Endothelial cell of umbilical vein (primary cell): ENCODE results near the gene PRSS33.

Source experiments
- CTCF ChIP-seq, 2 donors: IDR thresholded peaks; 1 replicate in 1 of 2; 2 replicates in 1 of 2; pipeline ENCODE4 v1.5.1; 2011; ENCODE audit warnings: low read length in 2 of 2, mild to moderate bottlenecking in 2 of 2, moderate library complexity in 2 of 2, control low read depth in 1 of 2, inconsistent platforms in 1 of 2, low read depth in 1 of 2; ENCODE audit not compliant: insufficient read depth in 1 of 2; ENCODE audit errors: extremely low read depth in 1 of 2
- MAX ChIP-seq: IDR thresholded peaks from 2 replicates; pipeline ENCODE4 v1.6.1; 2011; ENCODE audit not compliant: insufficient read depth, insufficient read length
- MYC ChIP-seq: IDR thresholded peaks from one replicate; pipeline ENCODE4 v1.6.1; 2011; ENCODE audit warnings: mild to moderate bottlenecking, low read depth, low read length
- POLR2A ChIP-seq: IDR thresholded peaks from 2 replicates; pipeline ENCODE4 v1.6.1; 2012; ENCODE audit warnings: low read depth, mild to moderate bottlenecking, control low read depth, low read length
- POLR2AphosphoS5 ChIP-seq: IDR thresholded peaks from 2 replicates; pipeline ENCODE4 v1.6.1; 2012; ENCODE audit warnings: low read depth, mild to moderate bottlenecking, control low read depth, low read length, moderate library complexity; ENCODE audit not compliant: insufficient read depth

- TF ChIP-seq CTCF (IDR thresholded peaks at IDR 0.05; ENCODE audit: extremely low read depth in 1 of 2, insufficient read depth in 1 of 2, low read depth in 1 of 2, low read length in 2 of 2) (no peak), POLR2A (no peak), MYC (no peak), POLR2AphosphoS5 (no peak), MAX (no peak)
These were observed 12.0 kb upstream of the PRSS33 start for GRCh38 chr16:2799205-2799858.
